Cardiac septum (tissue), 1 donor: ENCODE measurements around the gene EPYC. TPM values are rescaled to one million over a fixed set of nuclear protein-coding genes. Genes with fewer than 3 reads are reported as not detected.

Source experiments
- DNase-seq: peaks from one replicate; pipeline ENCODE4 v3.0.0-alpha.2; 2020; ENCODE audit warnings: low spot score
- intact Hi-C: fragments of 100-400 bp; cut with DNase I; formaldehyde crosslinking; loops from one replicate; pipeline ENCODE4 v1.14.0; 2022
- total RNA-seq: library from RNA; stranded (reverse); fragmentation: NEBNext Ultra II Directional; extraction: Animal tissue kit (Norgen Biotek cat#: 25700); gene quantifications from one replicate; pipeline ENCODE4 v1.2.1, GENCODE V29; 2021
- donor health status: DM: no; HTN: no; CAD: no.

Gene EPYC
- total RNA-seq, 1 donor from 2014 or later = not detected

DNA sequence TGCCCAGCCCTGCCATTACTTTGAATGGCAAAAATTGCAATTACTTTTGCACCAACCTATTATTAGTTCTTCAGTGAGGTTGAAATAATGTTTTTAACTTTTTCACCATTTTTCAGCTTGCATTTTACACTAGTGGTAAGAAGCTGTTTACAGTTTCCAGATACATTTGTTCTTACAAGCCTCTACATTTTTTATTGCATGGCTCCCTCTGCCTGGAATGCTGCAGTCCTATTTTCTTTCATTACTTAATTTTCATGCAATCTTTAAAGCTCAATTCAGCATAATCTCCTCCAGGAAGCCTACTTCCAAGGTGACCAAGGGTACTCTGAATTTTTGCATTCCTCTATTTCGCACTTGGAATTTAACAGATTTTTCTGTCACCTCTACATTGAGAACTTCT lies 83.2 kb downstream of the EPYC start:
- intact Hi-C loops = no loop called here
- no peak for DNase-seq

DNA sequence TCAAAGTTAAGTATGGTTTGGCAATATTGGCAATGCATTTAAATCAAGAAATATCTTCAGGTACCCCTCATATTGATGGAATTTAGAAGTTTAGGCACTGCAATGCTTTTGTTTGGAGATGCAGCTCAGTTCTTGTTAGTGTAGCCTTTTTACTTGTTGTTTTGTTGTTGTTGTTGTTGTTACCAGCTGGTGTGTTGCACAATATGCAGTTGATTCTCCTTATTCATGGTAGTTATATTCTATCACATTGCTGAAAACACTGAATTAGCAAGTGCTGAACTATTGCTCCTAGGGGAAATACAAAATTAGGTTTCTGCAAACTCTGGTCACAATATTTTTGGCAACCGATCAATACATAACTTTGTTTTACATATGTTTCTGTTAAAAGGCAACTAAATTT lies 84.5 kb downstream of the EPYC start:
- intact Hi-C loops = no loop called here
- DNase-seq = no peak

DNA sequence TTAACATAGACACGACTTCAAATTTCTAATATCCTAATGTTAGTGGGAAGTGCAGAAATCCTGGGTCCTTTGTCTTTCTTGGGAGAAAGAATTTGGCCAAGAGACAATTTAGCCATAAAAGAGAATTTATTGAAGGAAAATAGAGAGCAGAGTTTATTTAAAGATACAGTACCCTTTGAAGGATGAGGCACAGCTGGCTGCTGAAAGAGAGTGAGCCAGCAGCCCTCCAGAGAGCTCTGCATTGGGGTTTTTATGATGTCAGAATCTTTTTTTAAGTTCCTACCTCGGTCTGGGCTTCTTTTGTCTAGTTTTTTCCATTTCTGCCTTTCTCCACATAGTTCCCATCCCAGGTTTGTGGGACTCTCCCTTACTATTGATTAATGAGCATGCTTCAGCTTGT lies 87.3 kb downstream of the EPYC start:
- DNase-seq = no peak
- intact Hi-C loops = no loop called here

DNA sequence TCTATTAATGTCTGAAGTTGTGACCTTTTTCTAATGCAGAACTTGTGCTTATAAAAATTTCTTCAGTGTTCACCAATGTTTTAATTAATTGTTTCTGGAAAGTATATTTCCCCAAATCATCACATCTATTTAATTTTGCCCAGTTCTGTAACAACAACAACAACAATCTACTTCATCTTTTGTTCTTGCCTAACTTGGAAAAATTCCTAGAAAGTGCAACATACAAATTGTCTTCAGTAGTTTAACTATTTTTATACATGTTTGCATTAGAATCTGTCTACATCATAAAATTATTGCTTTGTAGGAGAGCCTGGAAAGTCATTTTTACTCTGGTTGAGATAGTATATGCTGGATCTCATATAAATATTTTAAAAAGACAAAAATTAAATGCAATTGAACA lies 88.3 kb downstream of the EPYC start:
- no peak for DNase-seq
- intact Hi-C loops = no loop called here

DNA sequence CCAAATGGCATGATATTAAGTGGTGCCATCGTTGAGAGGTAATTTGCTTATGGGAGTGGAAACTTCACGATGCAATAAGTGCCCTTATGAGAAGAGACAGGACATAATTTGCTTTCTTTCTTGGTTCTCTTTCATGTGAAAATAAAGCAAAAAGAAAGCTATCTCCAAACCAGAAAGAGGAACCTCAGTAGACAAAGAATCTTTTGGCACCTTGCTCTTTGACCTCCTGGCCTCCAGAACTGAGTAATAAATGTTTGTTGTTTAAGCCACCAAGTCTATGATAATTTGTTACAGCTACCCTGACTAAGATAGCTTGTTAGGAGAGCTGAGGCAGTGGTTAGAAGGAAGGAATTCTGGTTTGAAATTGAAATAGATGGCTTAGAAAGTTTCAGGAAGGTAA lies 89.4 kb downstream of the EPYC start:
- intact Hi-C loops = no loop called here
- DNase-seq = no peak

Other genes with a start within 250 kb of the EPYC start
- not detected for gene CCER1, start 49.8 kb downstream of the EPYC start, total RNA-seq
- 0.19 TPM for gene KERA, start 53.1 kb upstream of the EPYC start, total RNA-seq
- 130 TPM for gene LUM, start 106.5 kb upstream of the EPYC start, total RNA-seq
- 480 TPM for gene DCN, start 177.8 kb upstream of the EPYC start, total RNA-seq